GM18951 (cell line): ENCODE data around the gene CEP44.

Experiments
- POLR2A ChIP-seq: IDR thresholded peaks from 4 replicates; pipeline ENCODE4 v1.6.1; 2011; ENCODE audit warnings: mild to moderate bottlenecking; ENCODE audit not compliant: insufficient read length, insufficient read depth; ENCODE audit errors: extremely low read depth
- in situ Hi-C: fragments of 300-500 bp; cut with MboI; formaldehyde crosslinking; loops from one replicate; pipeline ENCODE4 v1.12.0; 2022; ENCODE audit warnings: low sequenced_read_pairs, mixed read lengths, inconsistent platforms; ENCODE audit not compliant: unreplicated experiment

CEP44 gene

GRCh38 chr4:174318829-174319764, 35.4 kb downstream of the CEP44 start:
- in situ Hi-C loops = loop anchor here (10.0 kb wide), 1 partner anchor 104 kb away; no protein-coding TSS in a partner anchor
- no peak for TF ChIP-seq POLR2A

- no peak for TF ChIP-seq POLR2A
Measured at GRCh38 chr4:174320494-174321199, 36.9 kb downstream of the CEP44 start.

GRCh38 chr4:174324236-174324635, 40.5 kb downstream of the CEP44 start:
- in situ Hi-C loops = no loop called here
- no peak for TF ChIP-seq POLR2A

More at GRCh38 chr4:174320494-174321199, 36.9 kb downstream of the CEP44 start:
- in situ Hi-C loops = no loop called here

GRCh38 chr4:174324725-174325124, 41.0 kb downstream of the CEP44 start:
- in situ Hi-C loops = no loop called here
- TF ChIP-seq POLR2A = no peak

GRCh38 chr4:174332741-174333493, 49.2 kb downstream of the CEP44 start:
- no peak for TF ChIP-seq POLR2A
- in situ Hi-C loops = no loop called here

- no peak for TF ChIP-seq POLR2A
- in situ Hi-C loops = no loop called here
Measured at GRCh38 chr4:174334628-174335027, 50.9 kb downstream of the CEP44 start.

- in situ Hi-C loops = no loop called here
- no peak for TF ChIP-seq POLR2A
Measured at GRCh38 chr4:174340714-174341113, 57.0 kb downstream of the CEP44 start.

GRCh38 chr4:174349156-174349555, 65.4 kb downstream of the CEP44 start:
- in situ Hi-C loops = no loop called here
- no peak for TF ChIP-seq POLR2A

GRCh38 chr4:174352061-174352819, 68.5 kb downstream of the CEP44 start:
- TF ChIP-seq POLR2A = no peak
- in situ Hi-C loops = no loop called here

- in situ Hi-C loops = no loop called here
- no peak for TF ChIP-seq POLR2A
Measured at GRCh38 chr4:174357321-174357720, 73.6 kb downstream of the CEP44 start.

GRCh38 chr4:174358410-174358809, 74.7 kb downstream of the CEP44 start:
- no peak for TF ChIP-seq POLR2A
- in situ Hi-C loops = no loop called here

- TF ChIP-seq POLR2A = no peak
- in situ Hi-C loops = no loop called here
Measured at GRCh38 chr4:174358829-174359228, 75.1 kb downstream of the CEP44 start.
